Parathyroid adenoma (tissue), 2 donors: ENCODE data around the gene FUOM.

Experiments
- H2AFZ ChIP-seq: fragments of 300-600 bp; sonication (generic); one replicate; pipeline ENCODE4 v1.7.0; 2017; ENCODE audit warnings: antibody characterized with exemption, mild to moderate bottlenecking
- H3K27ac ChIP-seq: fragments of 300-600 bp; sonication (generic); one replicate; pipeline ENCODE4 v1.7.0; 2017
- H3K27me3 ChIP-seq: fragments of 300-600 bp; sonication (generic); one replicate; pipeline ENCODE4 v1.7.0; 2017; ENCODE audit warnings: low read length; ENCODE audit not compliant: control insufficient read depth, insufficient read depth
- H3K36me3 ChIP-seq: fragments of 300-600 bp; sonication (generic); one replicate; pipeline ENCODE4 v1.7.0; 2017; ENCODE audit warnings: low read length; ENCODE audit not compliant: control insufficient read depth, insufficient read depth
- H3K4me1 ChIP-seq: fragments of 300-600 bp; sonication (generic); one replicate; pipeline ENCODE4 v1.7.0; 2017; ENCODE audit warnings: control low read depth
- H3K4me2 ChIP-seq: fragments of 300-600 bp; sonication (generic); one replicate; pipeline ENCODE4 v1.7.0; 2017; ENCODE audit warnings: low read length
- H3K4me3 ChIP-seq: fragments of 300-600 bp; sonication (generic); one replicate; pipeline ENCODE4 v1.7.0; 2017; ENCODE audit warnings: low read depth, low read length
- H3K79me2 ChIP-seq: fragments of 300-600 bp; sonication (generic); one replicate; pipeline ENCODE4 v1.7.0; 2017; ENCODE audit warnings: control low read depth
- H3K9ac ChIP-seq: fragments of 300-600 bp; sonication (generic); one replicate; pipeline ENCODE4 v1.7.0; 2017; ENCODE audit warnings: mild to moderate bottlenecking
- H3K9me3 ChIP-seq: fragments of 300-600 bp; sonication (generic); one replicate; pipeline ENCODE4 v1.7.0; 2017; ENCODE audit warnings: low read length; ENCODE audit not compliant: control insufficient read depth
- TF ChIP-seq, protein P1 (sequence below): fragments of 300-600 bp; sonication (generic); IDR thresholded peaks from one replicate; pipeline ENCODE4 v1.7.0; 2017; ENCODE audit warnings: antibody characterized with exemption, mild to moderate bottlenecking
- donor health status: primary hyperparathyroidism.

The FUOM gene

GRCh38 chr10:133384071-133384470, 26.3 kb upstream of the FUOM start:
- no peaks in the 10 kb centered on the region for H3K4me1 ChIP-seq
- TF ChIP-seq, protein P1, sequence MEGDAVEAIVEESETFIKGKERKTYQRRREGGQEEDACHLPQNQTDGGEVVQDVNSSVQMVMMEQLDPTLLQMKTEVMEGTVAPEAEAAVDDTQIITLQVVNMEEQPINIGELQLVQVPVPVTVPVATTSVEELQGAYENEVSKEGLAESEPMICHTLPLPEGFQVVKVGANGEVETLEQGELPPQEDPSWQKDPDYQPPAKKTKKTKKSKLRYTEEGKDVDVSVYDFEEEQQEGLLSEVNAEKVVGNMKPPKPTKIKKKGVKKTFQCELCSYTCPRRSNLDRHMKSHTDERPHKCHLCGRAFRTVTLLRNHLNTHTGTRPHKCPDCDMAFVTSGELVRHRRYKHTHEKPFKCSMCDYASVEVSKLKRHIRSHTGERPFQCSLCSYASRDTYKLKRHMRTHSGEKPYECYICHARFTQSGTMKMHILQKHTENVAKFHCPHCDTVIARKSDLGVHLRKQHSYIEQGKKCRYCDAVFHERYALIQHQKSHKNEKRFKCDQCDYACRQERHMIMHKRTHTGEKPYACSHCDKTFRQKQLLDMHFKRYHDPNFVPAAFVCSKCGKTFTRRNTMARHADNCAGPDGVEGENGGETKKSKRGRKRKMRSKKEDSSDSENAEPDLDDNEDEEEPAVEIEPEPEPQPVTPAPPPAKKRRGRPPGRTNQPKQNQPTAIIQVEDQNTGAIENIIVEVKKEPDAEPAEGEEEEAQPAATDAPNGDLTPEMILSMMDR = no peak
- H3K36me3 ChIP-seq = no peaks in the 10 kb centered on the region
- H3K9ac ChIP-seq = no peak overlapping the region
- no peak overlapping the region for H3K4me3 ChIP-seq
- no peaks in the 10 kb centered on the region for H3K79me2 ChIP-seq
- H3K27me3 ChIP-seq = no peaks in the 10 kb centered on the region
- H3K9me3 ChIP-seq = no peaks in the 10 kb centered on the region
- H2AFZ ChIP-seq = no peak overlapping the region
- H3K27ac ChIP-seq = no peak overlapping the region
- no peak overlapping the region for H3K4me2 ChIP-seq

DNA sequence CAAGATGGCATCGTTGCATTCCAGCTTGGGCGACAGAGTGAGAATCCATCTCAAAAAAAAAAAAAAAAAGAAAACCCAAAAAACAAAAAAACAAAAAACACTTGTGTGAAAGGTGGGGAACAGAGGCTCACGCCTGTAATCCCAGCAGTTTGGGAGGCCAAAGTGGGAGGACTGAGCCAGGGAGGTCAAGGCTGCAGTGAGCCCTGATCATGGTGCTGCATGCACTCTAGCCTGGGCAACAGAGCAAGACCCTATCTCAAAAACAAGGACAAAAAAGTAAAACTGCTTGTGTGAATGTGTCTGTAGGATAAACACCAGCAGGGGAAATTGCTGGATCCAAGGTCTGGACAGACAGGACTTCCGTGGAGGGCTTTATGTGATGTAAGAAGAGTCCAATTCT, 25.7 kb upstream of the FUOM start:
- H3K9me3 ChIP-seq = no peaks in the 10 kb centered on the region
- H3K27me3 ChIP-seq = no peaks in the 10 kb centered on the region
- no peak overlapping the region for H3K4me3 ChIP-seq
- TF ChIP-seq, protein P1 = no peak
- no peaks in the 10 kb centered on the region for H3K79me2 ChIP-seq
- H3K4me1 ChIP-seq = no peaks in the 10 kb centered on the region
- H2AFZ ChIP-seq = no peak overlapping the region
- no peak overlapping the region for H3K4me2 ChIP-seq
- no peaks in the 10 kb centered on the region for H3K36me3 ChIP-seq
- no peak overlapping the region for H3K27ac ChIP-seq
- no peak overlapping the region for H3K9ac ChIP-seq

GRCh38 chr10:133381036-133381435, 23.2 kb upstream of the FUOM start:
- H3K27me3 ChIP-seq = no peaks in the 10 kb centered on the region
- no peaks in the 10 kb centered on the region for H3K36me3 ChIP-seq
- no peaks in the 10 kb centered on the region for H3K9me3 ChIP-seq
- H3K4me2 ChIP-seq = no peak overlapping the region
- no peaks in the 10 kb centered on the region for H3K4me1 ChIP-seq
- TF ChIP-seq, protein P1 = no peak
- no peak overlapping the region for H3K4me3 ChIP-seq
- no peak overlapping the region for H2AFZ ChIP-seq
- H3K79me2 ChIP-seq = no peaks in the 10 kb centered on the region
- no peak overlapping the region for H3K9ac ChIP-seq
- H3K27ac ChIP-seq = no peak overlapping the region

- TF ChIP-seq, protein P1 = no peak
- no peak overlapping the region for H3K27ac ChIP-seq
- peak overlapping the region; percentile 57 for H3K4me3 ChIP-seq
- no peak overlapping the region for H3K9ac ChIP-seq
- no peaks in the 10 kb centered on the region for H3K36me3 ChIP-seq
- H2AFZ ChIP-seq = peak overlapping the region; percentile 72
- H3K9me3 ChIP-seq = no peaks in the 10 kb centered on the region
- no peaks in the 10 kb centered on the region for H3K4me1 ChIP-seq
- no peaks in the 10 kb centered on the region for H3K79me2 ChIP-seq
- H3K4me2 ChIP-seq = peak overlapping the region; percentile 81
- no peaks in the 10 kb centered on the region for H3K27me3 ChIP-seq
These were observed 22.2 kb upstream of the FUOM start for GRCh38 chr10:133379801-133380666.
